Activated T-helper 1 cell treated with anti-CD3 and anti-CD28 coated beads, Interleukin-2, amount 50 U/mL, for 16 hours (primary cell): ENCODE results near the gene AQR.
A peak's percentile ranks its signal among the peaks of the same experiment; 100 is the strongest.
"Not testable (repeated sequence)": the region's sequence is repeated elsewhere in the genome, so short reads cannot be mapped to it uniquely, and the experiment has no call there.

Source experiments
- DNase-seq, 2 donors: peaks; one replicate each; pipeline ENCODE4 v3.0.0-alpha.2; 2020; ENCODE audit warnings: low read depth in 1 of 2, low spot score in 1 of 2

Gene AQR

DNA sequence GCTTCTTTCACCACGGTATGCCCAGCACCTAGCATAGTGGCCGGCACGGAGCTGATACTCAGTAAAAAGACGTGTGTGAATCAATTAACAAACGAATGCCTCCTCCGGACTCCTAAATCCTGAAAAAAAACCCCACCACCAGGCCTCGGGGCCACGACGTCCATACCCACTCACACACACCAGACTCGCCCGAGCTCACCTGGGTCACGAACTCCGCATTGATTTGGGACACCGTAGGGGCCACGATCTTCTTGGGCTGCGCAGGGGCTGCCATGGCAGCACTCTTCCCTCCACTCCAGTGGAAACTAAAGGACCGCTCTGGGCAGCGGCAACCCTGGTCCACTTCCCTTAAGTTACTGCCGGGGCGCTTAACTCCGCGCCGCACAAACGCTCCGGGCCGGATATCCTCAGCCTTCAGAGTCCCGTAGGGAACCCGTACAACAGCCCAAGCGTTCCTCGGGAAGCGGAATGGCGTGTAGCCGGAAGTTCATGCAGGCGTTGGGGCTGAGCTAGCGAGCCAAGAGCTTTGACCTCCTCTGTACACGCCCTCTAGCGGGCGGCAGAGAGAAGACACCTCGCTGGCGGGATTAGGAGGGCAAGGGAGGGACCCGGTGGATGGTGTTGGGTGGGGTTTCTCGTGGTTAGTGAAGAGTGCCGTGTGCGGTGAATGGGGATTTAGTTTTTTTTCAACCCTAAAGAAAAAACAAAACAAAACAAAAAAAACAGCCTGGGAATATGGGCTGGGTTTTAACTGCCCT is at the start of gene AQR:
Gene AQR (minus strand): TSS at position 403 of the 758 bp plus-strand sequence. CDS start 129 bp downstream, at position 274.
- DNase-seq = peak; percentile 78 to 85

DNA sequence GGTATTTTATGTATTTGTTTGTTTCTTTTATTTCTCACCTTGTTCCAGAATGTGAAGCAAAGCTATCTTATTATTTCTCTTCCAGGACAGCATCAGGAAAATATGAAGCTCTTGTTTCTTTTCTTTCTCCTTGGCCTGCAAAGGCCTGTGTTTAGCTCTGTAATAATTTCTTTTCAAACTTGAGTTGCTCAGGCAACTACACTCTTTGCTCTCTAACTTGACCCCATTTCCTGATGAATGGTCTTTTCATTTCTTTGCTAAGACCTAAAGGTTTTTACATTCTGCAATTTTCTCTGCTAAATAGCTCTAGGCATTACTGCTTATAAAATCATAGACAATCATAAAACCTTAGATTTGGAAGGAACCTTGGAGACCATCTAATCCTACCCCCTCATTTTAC is 44.7 kb upstream of the AQR start:
- no peak for DNase-seq

DNA sequence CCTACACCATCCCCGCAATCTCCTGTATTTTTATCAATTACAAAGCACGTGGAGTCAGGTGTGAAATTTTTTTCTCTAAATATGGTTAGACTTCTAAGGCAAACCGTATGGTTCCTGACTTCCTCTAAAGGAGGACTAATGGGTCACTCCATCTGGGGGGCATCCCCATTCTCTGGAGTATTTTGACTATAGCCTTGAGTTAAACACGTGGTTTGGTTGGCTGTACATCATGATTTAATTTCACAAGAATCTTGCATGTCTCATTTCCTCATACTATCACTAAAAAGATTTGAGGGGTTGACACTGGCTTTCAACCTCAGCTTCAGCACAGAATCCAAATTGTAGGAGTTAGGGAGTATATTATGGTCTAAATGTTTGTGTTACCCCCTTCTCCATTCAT is 43.8 kb upstream of the AQR start:
- no peak for DNase-seq

DNA sequence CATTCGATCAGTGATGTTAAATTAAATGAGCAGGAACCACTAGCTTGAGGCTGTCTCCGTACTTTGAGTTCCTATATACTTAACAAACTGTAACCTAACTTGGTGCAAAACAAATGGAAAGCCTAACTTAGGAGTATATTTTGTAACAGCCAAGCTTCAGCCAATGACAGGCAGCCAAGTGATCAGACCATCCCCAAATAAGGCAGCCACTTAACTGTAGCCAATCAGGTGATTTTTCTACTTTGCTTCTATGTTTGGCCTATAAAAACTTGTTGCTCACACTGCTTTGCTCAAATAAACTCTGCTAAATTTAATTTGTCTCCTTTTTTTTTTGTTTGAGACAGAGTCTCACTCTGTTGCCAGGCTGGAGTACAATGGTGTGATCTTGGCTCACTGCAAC is 37.9 kb upstream of the AQR start:
- DNase-seq = no peak

DNA sequence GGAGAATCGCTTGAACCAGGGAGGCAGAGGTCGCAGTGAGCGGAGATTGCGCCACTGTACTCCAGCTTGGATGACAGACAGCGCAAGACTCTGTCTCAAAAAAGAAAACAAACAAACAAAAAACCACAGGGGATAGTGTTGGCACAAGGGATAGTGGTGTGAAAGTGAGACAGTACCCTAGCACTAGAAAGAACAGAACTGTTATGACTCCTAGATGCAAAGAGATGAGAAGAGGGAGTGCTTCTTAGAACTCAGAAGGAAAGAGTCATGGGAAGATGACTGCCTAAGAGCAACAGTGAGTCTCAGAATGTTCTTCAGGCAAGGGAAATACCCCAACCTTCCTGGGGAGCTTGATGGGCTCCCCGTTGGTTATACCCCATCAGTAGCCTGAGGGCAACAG is 36.4 kb upstream of the AQR start:
- no peak for DNase-seq

DNA sequence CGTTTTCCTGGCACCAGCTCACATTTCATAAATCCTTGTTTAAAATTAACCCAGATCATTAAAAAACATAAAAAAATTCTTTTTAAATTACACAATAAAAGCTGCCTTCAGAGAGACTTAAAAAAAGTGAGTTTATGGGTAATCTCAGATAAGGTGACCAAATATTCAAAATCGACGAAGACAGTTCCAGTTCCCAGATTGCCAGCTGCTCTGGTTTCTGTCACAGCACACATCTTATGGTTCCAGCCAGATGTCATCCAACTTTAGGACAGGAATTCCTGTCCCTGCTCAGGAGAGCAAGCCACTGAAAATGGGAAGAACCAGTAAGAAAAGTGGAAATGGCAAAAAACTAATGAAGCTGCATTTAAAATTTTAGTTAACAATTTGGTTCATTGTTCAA is 34.4 kb upstream of the AQR start:
- no peak for DNase-seq

DNA sequence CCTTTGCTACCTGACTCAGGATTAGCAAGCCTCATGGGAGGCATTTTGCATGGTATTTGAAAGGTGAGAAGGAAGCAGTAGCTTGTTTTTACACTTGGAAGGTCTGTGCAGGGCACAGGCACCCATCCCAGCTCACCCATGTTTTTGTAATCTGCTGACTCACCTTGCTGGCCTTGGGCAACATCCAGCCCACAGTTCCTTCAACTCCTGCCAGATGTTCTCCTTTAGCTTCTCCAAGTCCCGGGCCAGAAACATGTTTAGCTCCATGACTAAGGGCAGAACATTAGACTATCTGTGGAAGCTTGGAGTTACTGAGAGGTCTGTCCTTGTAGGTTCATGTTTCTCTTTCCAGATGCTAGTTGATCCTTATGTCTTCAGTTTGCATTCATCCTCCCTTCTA is 31.0 kb upstream of the AQR start:
- no peak for DNase-seq

DNA sequence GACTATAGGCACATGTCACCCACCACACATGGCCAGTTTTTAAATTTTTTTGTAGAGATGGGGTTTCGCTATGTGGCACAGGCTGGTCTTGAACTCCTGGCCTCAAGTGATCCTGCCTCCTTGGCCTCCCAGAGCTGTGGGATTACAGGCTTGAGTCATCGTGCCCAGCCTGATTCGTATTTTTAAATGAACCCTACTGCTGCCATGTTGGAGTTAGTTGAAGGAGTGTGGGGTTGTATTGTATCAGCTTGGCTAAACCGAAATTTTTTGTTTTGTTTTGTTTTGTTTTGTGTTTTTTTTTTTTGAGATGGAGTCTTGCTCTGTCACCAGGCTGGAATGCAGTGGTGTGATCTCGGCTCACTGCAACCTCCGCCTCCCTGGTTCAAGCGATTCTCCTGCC is 30.4 kb upstream of the AQR start:
- no peak for DNase-seq

DNA sequence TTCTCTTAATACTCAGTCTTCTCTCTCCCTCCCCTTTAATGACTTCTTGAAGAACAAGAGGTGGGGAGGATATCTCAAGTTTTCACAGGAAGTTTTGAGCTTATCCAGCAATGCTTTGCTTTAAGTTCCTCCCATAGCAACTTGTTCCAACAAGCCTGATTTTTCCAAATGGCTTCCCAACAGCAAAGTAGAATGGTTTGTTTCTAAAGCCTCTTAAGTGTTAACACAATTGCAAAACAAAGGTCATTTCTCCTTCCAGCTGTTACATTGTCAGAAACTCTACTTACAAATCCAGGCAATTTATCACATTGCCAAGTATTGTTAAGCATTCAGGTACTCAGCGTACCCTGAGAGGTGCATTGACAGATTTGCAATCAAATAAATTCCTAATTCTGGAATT is 25.4 kb upstream of the AQR start:
- no peak for DNase-seq

DNA sequence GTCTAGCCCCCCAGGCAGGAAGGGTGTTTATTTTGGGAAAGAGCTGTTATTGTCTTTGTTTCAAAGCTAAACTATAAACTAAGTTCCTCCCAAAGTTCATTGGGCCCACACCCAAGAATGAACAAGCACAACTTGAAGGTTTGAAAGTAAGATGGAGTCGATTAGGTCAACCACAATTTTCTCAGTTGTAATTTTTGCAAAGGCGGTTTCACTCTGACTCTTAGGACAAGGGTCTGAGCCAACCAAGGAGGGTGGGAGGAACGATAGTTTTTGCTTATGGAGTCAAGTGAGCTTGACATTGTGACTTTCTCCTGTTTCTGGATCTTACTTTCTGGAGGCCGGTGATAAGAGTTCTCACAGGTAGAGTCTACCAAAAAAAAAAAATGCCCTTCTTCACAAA is 24.3 kb upstream of the AQR start:
- no peak for DNase-seq

DNA sequence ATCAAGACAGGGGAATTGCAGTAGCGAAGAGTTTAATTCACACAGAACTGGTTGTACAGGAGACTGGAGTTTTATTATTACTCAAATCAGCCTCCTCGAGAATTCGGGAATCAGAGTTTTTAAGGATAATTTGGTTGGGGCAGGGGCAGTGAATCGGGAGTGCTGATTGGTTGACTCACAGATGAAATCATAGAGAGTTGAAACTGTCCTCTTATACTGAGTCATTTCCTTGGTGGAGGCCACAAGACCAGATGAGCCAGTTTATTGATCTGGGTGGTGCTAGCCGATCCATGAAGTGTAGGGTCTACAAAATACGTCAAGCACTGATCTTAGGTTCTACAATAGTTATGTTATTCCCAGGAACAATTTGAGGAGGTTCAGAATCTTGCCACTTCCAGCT is 23.9 kb upstream of the AQR start:
- no peak for DNase-seq

DNA sequence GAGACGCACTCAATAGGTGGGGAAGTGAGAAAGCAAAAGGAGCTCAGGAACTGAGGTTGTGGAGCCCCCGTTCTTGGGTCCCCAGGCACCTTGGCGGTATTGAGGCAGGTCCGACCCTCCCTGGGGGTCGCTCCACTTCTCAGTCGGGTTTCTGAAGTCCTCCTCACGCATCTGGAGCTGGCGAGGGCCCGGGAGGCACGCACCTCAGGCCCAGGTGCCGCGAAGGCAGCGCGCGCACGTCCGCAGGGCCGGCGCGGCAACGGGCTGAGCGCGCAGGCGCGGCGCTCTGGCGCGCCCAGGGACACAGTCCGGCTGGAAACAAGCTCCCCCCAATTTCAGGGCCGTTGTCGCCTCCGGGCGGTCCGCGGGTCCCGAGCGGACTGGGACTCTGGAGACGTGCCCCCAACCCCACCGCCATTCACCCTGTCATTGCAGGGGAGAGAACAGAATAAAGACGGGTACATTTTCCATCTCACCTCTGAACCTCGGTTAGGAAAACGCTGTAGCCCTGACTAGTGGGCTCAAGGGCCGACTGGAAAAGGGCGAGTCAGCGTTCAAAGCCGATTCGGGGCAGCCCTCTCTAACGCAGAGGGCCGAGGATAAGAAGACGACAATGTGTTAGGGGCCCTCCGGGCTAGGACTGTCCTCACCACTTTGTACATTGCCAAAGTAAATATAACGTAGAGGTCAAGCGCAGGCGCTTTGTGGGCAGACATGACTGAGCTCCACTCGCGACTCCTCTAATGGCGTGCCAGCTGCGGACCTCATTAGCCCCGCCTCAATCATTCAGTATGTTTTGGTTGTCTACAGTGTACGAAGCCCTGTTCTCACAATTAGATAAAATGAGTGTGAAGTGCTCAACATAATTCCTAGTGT is 18.7 kb upstream of the AQR start, which contains the start of gene ZNF770:
Gene ZNF770 (minus strand): TSS at position 261 of the 876 bp plus-strand sequence. CDS start 4,853 bp downstream, outside the sequence.
- peak; percentile 72 to 78 for DNase-seq

DNA sequence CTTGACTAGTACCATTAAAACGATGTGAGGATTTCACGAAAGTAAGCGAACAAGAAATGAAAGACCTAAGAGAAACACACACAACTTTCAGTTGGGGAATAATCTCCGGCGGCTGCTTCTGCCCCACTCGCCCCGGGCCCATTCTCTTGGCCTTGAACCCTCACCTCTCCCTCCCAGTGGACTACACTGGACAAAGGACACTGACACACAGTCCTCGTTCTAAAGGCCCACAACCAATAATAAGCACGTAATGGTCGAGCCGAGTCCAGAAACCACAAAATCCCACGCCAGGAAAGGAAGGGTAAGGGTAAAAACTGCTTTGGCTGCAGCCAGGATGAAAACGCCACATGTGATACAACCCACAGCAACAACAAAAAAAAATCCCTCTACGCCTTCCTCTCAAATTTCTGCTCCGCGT is 18.1 kb upstream of the AQR start:
- no peak for DNase-seq

DNA sequence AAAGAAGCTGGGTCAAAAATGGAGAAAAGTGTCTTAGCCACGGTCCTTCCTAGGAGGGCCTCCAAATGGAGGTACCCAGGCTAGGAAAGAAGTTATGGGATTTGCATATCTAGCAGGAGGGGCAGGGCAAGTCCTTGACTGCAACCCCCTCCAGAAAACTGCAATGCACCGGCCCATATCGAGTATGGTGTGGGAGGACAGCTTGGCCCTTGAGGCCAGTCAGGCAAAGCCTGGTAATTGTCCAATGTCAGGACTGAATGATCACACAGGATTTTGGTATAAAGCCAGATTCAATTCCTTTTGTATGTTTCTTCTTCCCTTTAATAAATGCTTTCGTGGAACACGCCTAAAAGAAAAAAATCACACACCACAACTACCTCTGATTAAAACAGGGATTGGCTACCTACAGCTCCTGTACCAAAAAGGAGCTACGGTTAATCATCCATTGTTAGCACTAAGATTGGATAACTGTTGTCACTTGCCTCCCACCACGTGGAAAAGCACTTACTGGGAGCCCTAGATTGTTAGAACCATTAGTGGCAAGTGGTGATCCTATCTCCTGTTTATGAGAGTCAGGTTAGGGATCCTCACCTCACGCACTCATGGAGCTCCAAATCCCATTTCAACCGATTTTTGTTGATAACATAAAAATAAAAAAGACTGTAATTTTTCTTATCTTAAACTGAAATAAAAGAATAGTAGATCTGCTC is 17.4 kb upstream of the AQR start:
- no peak for DNase-seq

DNA sequence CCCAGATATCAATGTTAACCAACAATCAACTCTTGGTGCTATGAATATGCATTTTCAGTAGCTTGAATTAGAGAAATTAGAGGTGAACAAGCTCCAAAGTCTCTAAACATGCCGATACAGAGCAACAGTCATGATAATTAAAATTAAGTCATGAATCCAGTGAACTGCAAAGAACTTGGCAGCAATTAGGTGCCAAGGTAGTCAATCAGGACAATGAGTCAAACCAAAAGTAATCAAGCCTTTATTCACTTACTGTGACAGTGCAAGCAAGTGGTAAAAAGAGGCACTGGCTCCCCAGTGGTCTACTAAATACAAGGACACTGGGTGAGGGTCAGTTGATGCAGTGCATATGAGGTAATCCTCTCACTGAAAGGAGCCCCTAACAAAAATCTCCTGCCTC is 16.8 kb upstream of the AQR start:
- DNase-seq = no peak

DNA sequence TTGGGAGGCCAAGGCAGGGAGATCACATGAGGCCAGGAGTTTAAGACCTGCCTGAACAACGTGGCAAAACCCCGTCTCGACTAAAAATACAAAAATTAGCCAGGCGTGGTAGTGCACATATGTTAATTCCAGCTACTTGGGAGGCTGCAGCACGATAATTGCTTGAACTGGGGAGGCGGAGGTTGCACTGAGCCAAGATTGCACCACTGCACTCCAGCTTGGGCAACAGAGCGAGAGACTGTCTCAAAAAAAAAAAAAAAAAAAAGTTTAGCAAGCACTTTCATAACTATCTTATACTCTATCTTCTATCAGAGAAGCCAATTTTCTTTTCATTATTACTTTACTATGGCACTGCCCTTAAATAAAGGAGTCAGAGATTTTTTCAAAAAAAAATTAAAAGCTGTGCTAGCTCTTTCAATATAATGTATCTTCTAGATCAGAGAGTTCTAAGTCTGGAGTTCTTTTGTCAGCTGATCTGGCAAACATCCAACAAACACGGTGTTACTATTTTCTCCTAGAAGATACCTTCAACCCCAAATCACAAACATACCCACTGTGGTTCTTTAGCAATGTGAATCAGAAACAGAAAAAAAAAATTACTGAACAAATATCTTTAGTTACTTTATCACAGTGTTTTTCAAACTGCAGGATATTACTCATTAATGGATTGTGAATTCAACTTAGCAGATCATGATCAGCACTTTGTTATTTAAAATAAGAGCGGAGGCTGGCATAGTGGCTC is 15.5 kb upstream of the AQR start:
- no peak for DNase-seq

DNA sequence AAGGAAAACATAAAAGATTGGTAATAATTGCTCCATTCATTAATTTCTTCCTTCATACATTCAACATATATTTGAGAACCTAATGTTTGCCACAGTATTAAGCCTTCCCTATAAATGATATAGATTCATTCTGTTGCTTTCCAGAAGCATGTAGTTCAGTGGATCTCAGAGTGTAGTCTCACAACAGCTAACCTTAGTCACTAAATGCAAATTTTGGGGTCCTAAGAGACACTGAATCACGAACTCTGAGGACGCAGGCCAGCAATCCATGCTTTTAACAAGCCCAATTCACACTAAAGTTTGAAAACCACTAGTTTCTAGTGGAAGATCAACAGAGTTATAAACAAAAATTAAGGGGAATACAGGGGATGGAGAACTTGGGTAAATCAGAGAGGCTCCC is 7.2 kb upstream of the AQR start:
- no peak for DNase-seq

DNA sequence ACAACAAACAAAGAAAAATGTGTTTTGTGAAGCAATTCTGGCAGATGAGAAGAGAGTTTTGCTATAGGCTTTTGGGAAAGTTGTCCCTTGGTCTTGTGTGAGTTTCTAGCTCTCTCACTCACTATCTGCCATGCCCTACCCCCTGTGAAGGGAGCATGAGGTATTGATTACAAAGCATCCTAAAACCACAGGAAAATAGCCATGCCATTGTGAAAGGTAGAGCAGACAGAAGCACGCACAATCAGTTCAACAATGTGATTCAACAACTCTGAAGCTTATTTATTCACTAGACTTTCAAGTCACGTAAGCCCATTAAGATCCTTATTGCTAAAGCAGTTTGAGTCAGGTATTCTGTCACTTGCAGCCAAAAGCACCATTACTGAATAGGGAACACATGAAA is 6.5 kb upstream of the AQR start:
- DNase-seq = no peak

DNA sequence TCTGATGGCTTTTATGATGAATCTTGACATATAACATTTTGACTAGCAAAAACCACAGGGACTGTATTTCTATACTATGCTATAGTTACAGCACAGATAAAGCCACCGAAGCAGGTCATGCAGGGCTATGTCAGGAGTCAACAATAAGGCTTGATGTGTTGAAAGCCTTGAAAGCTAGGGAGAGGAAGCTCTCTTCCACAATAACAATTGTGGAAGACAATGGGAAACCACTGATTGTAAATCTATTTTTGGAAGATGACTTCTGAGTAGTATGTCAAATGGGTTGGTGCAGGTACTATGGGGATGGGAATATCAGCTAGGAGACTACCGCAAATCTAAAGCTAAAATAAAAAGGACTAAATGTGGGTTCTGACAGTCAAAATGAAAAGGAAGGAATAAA is 4.0 kb upstream of the AQR start:
- no peak for DNase-seq

DNA sequence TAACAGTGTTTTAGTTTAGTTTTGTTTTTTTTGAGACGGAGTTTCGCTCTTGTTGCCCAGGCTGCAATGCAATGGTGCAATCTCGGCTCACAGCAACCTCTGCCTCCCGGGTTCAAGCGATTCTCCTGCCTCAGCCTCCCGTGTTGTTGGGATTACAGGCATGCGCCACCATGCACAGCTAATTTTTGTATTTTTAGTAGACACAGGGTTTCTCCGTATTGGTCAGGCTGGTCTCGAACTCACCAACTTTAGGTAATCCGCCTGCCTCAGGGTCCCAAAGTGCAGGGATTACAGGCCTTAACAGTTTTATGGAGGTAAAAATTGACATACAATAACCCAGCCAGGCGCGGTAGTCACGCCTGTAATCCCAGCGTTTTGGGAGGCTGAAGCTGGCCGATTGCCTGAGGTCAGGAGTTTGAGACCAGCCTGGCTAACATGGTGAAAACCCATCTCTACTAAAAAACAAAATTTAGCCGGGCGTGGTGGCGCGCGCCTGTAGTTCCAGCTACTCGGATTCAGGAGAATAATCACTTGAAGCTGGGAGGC is 629 bp upstream of the AQR start:
- DNase-seq = not testable (repeated sequence)

DNA sequence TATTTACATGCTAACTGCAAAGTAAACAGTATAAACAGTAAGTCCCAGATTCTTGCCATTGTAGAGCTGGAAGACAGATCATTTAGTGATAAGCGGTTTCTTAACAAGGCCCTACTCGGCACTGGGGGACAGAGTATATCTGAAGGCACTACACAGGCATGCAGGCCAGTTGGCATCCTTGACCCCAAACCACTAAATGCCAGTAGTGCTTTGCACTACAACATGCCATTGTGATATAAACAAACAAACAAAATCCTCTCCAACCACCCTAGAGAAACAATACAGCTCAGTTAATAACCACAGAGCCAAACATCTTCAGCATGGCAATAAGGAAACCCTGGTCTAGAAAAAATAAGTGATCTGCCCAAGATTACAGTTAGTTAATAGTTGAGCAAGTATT is 5.3 kb downstream of the AQR start:
- no peak for DNase-seq
